Motor neuron (in vitro differentiated cells): ENCODE measurements around the gene GTF3A. TPM values are rescaled to one million over a fixed set of nuclear protein-coding genes. Genes with fewer than 3 reads are reported as not detected.

Source experiments
- ATAC-seq, 8 experiments: fragments of 200-7000 bp; cut with Tn5 transposase; replicated peaks in 6 of 8; 2 replicates each; pipeline ENCODE4 v1.8.0; 2021; ENCODE audit warnings: mild to moderate bottlenecking in 8 of 8, moderate library complexity in 8 of 8
- H3K27ac ChIP-seq, 2 donors: fragments of 250-450 bp; sonication (Bioruptor Pico); 2 replicates each; pipeline ENCODE4 v1.9.0; 2021; ENCODE audit warnings: antibody characterized with exemption in 2 of 2, mild to moderate bottlenecking in 2 of 2, moderate library complexity in 1 of 2
- H3K4me1 ChIP-seq, 2 donors: fragments of 250-450 bp; sonication (Bioruptor Pico); replicated peaks in 1 of 2; 2 replicates each; pipeline ENCODE4 v1.6.1; 2021; ENCODE audit warnings: antibody characterized with exemption in 2 of 2, mild to moderate bottlenecking in 2 of 2, moderate library complexity in 1 of 2
- H3K4me3 ChIP-seq, 5 donors: fragments of 250-450 bp; sonication (Bioruptor Pico); 2 replicates each; pipeline ENCODE4 v1.9.0; 2021; ENCODE audit warnings: antibody characterized with exemption in 5 of 5, mild to moderate bottlenecking in 5 of 5, moderate library complexity in 4 of 5
- WGBS, 10 experiments: fragments of 450-650 bp; shearing (Covaris generic); methylation state at CpG; one replicate each; pipeline ENCODE4 v1.0.0; 2022; 5-methylcytosine and 5-hydroxymethylcytosine counted together
- in situ Hi-C, 9 experiments: fragments of 400-800 bp; cut with MboI; loops; one replicate each; pipeline ENCODE4 v1.15.0; 2021; ENCODE audit warnings: low sequenced_read_pairs in 9 of 9, low pct_unique_long_range_greater_than_20kb in 2 of 9; ENCODE audit not compliant: unreplicated experiment in 9 of 9
- total RNA-seq, 8 experiments: library from RNA; unstranded; fragments of 300-600 nt; gene quantifications; 2 replicates each; pipeline versions ENCODE4 v1.2.3 to v1.2.4, GENCODE V29; 2022

The GTF3A gene
- total RNA-seq, 8 experiments from 2014 or later, result 71.7 to 196 (median 97.4) TPM

GRCh38 chr13:27409013-27409412 is 15.4 kb upstream of the GTF3A start:
- Histone ChIP-seq H3K4me3 (no peak overlapping the region), H3K27ac (no peak overlapping the region), H3K4me1 (no peaks in the 10 kb centered on the region)
- in situ Hi-C loops, result no loop called here
- ATAC-seq, result no peak
- 12 to 100% (median 83%) methylated on average over 1 to 2 of the region's 2 CpGs; no CpG with 5 or more reads in 1 of the 10 experiments for WGBS, 10 experiments

- Histone ChIP-seq H3K4me3 (no peak overlapping the region), H3K4me1 (no peaks in the 10 kb centered on the region), H3K27ac (no peak overlapping the region)
- peak in 1 of 8 experiments; percentile 42 for ATAC-seq
- 0 to 83% (median 67%) methylated on average over 1 to 3 of the region's 3 CpGs; no CpG with 5 or more reads in 2 of the 10 experiments for WGBS, 10 experiments
- in situ Hi-C loops, result no loop called here
Observed at GRCh38 chr13:27411341-27411740, 13.1 kb upstream of the GTF3A start.

- in situ Hi-C loops, result no loop called here
- no peaks in the 10 kb centered on the region for H3K4me1 ChIP-seq
- no peak overlapping the region for H3K4me3 ChIP-seq
- ATAC-seq, result no peak
- WGBS, 10 experiments, result 43 to 100% (median 83%) methylated on average over 1 of the region's 1 CpG; no CpG with 5 or more reads in 5 of the 10 experiments
- H3K27ac ChIP-seq, result no peak overlapping the region
Observed at GRCh38 chr13:27415116-27415515, 9.3 kb upstream of the GTF3A start.

GRCh38 chr13:27419328-27419727 is 5.1 kb upstream of the GTF3A start:
- whole genome bisulfite sequencing, 10 experiments, result 10 to 100% (median 82%) methylated on average over 1 of the region's 1 CpG; no CpG with 5 or more reads in 6 of the 10 experiments
- ATAC-seq, result peak in 3 of 8 experiments; percentile 75 to 95 (median 90)
- no peak overlapping the region for H3K4me3 ChIP-seq

GRCh38 chr13:27421101-27421871 is 3.1 kb upstream of the GTF3A start:
- H3K4me3 ChIP-seq, result no peak overlapping the region
- 68 to 88% (median 79%) methylated on average over 1 to 7 of the region's 8 CpGs; no CpG with 5 or more reads in 2 of the 10 experiments for WGBS, 10 experiments
- peaks cover 11 to 12% of the 10 kb centered on the region in 2 donors for H3K4me1 ChIP-seq
- in situ Hi-C loops, result no loop called here
- no peak overlapping the region for H3K27ac ChIP-seq
- no peak for ATAC-seq

More at GRCh38 chr13:27419328-27419727, 5.1 kb upstream of the GTF3A start:
- H3K27ac ChIP-seq, result no peak overlapping the region
- peaks cover 0 to 2% of the 10 kb centered on the region in 2 donors for H3K4me1 ChIP-seq
- in situ Hi-C loops, result no loop called here

GRCh38 chr13:27423333-27423732 is 1.1 kb upstream of the GTF3A start:
- no peak overlapping the region for H3K4me3 ChIP-seq
- ATAC-seq, result no peak
- in situ Hi-C loops, result no loop called here
- H3K4me1 ChIP-seq, result peaks cover 16 to 19% of the 10 kb centered on the region in 2 donors
- no peak overlapping the region for H3K27ac ChIP-seq
- 22 to 100% (median 86%) methylated on average over 2 to 7 of the region's 7 CpGs; no CpG with 5 or more reads in 1 of the 10 experiments for WGBS, 10 experiments

GRCh38 chr13:27425158-27425917 is 919 bp downstream of the GTF3A start:
- no peak for ATAC-seq
- 0 to 70% (median 28%) methylated on average over 2 to 6 of the region's 13 CpGs; no CpG with 5 or more reads in 1 of the 10 experiments for WGBS, 10 experiments
- Histone ChIP-seq H3K4me3 (peak overlapping the region; percentile 45 to 71 (median 57)), H3K27ac (peak overlapping the region; percentile 47 to 74), H3K4me1 (peaks cover 16 to 19% of the 10 kb centered on the region in 2 donors)
- in situ Hi-C loops, result no loop called here

- ATAC-seq, result peak; percentile 40 to 75 (median 53)
- WGBS, 10 experiments, result 8 to 60% (median 42%) methylated on average over 1 to 13 of the region's 17 CpGs
- Histone ChIP-seq H3K4me1 (peaks cover 16 to 19% of the 10 kb centered on the region in 2 donors), H3K4me3 (peak overlapping the region; percentile 45 to 71 (median 57)), H3K27ac (no peak overlapping the region)
- in situ Hi-C loops, result no loop called here
Observed at GRCh38 chr13:27425918-27426630, 1.7 kb downstream of the GTF3A start.

- Histone ChIP-seq H3K27ac (no peak overlapping the region), H3K4me1 (peaks cover 16 to 19% of the 10 kb centered on the region in 2 donors), H3K4me3 (no peak overlapping the region)
- no peak for ATAC-seq
- in situ Hi-C loops, result no loop called here
- 40 to 100% (median 100%) methylated on average over 1 to 2 of the region's 2 CpGs; no CpG with 5 or more reads in 6 of the 10 experiments for WGBS, 10 experiments
Observed at GRCh38 chr13:27427641-27428040, 3.2 kb downstream of the GTF3A start.

GRCh38 chr13:27428160-27428559 is 3.7 kb downstream of the GTF3A start:
- ATAC-seq, result no peak
- H3K4me3 ChIP-seq, result no peak overlapping the region
- no peak overlapping the region for H3K27ac ChIP-seq
- peaks cover 16 to 19% of the 10 kb centered on the region in 2 donors for H3K4me1 ChIP-seq
- in situ Hi-C loops, result no loop called here
- 85 to 100% (median 100%) methylated on average over 1 to 2 of the region's 5 CpGs; no CpG with 5 or more reads in 4 of the 10 experiments for WGBS, 10 experiments

- Histone ChIP-seq H3K4me1 (no peaks in the 10 kb centered on the region), H3K27ac (no peak overlapping the region), H3K4me3 (no peak overlapping the region)
- 86 to 100% (median 100%) methylated on average over 1 to 2 of the region's 3 CpGs; no CpG with 5 or more reads in 4 of the 10 experiments for WGBS, 10 experiments
- ATAC-seq, result no peak
- in situ Hi-C loops, result no loop called here
Observed at GRCh38 chr13:27432180-27432579, 7.8 kb downstream of the GTF3A start.

- Histone ChIP-seq H3K4me1 (no peaks in the 10 kb centered on the region), H3K4me3 (no peak overlapping the region), H3K27ac (no peak overlapping the region)
- WGBS, 10 experiments, result 82 to 97% (median 94%) methylated on average over 3 to 12 of the region's 12 CpGs
- in situ Hi-C loops, result no loop called here
- ATAC-seq, result no peak
Observed at GRCh38 chr13:27432611-27433210, 8.3 kb downstream of the GTF3A start.
